ENCODE measurements around the gene RMND1. TPM values are rescaled to one million over a fixed set of nuclear protein-coding genes. Genes with fewer than 3 reads are reported as not detected.

The RMND1 gene
- total and polyA plus RNA-seq, 2 of the 13 experiments (the other 11 are each of a cell fraction or from before 2014, with no cell fraction given) = 34.0 to 72.5 TPM

DNA sequence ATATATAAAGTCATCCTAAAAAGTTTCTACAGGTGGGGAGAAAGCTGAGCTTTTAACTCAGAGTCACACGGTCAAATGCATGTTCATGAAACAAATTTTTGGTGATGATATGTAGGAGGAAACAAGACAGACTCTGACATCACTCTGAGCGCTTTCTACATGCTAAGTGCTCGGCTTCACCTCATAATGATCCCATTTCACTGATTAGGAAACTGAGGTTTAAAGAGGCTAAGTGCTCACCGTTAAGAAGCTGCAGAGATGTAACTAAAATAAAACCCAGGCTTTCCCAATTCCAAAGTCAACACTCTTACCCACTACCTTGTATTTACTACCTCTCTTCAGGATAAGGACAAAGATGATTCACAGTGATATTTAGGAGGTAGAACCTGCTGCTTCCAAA lies 4.7 kb downstream of the RMND1 start:
- BruUV-seq (replicated peaks) = no TSS peak
- Histone ChIP-seq H3K9ac (ENCODE audit: insufficient read depth, low read depth, low read length) (no peak overlapping the region), H2AFZ (ENCODE audit: low read length) (no peak overlapping the region), H3K36me3 (replicated peaks in 1 of 2; ENCODE audit: control insufficient read depth in 1 of 2, insufficient read depth in 2 of 2, low read length in 2 of 2) (peaks cover 7 to 19% of the 10 kb centered on the region in 2 experiments), H3K9me3 (ENCODE audit: low read length) (no peaks in the 10 kb centered on the region), H3K27ac (ENCODE audit: extremely low read length, insufficient read depth, low read length) (peak overlapping the region; percentile 42), H3K4me2 (ENCODE audit: low read depth, low read length) (no peak overlapping the region), H3K4me1 (ENCODE audit: insufficient read depth, low read length) (peaks cover 74% of the 10 kb centered on the region), H3K4me3 (replicated peaks in 1 of 3; ENCODE audit: insufficient read depth in 1 of 3, low read depth in 2 of 3, low read length in 3 of 3) (no peak overlapping the region), H3K79me2 (ENCODE audit: insufficient read depth, low read length) (peaks cover 78% of the 10 kb centered on the region), H3K27me3 (ENCODE audit: control insufficient read depth in 1 of 2, insufficient read depth in 2 of 2, low read length in 2 of 2) (peaks cover 0 to 2% of the 10 kb centered on the region in 2 experiments; a peak in 1 of 5 replicates), H4K20me1 (ENCODE audit: insufficient read depth, low read length) (peaks cover 25% of the 10 kb centered on the region)
- 83% methylated on average over 4 of the region's 4 CpGs for WGBS (ENCODE audit: low lambda C conversion rate)
- FAIRE-seq (no peak), ATAC-seq (no peak), DNase-seq (ENCODE audit: low spot score) (no peak)
- CTCF ChIA-PET (ENCODE audit: low intra/inter-chr PET ratio, low total read pairs) = no interaction called here
- in situ Hi-C loops (cut with HindIII; ENCODE audit: extremely low pct_ligation_motif_present, low pct_unique_long_range_greater_than_20kb) = no loop called here
- POLR2A ChIA-PET = no interaction called here
- intact Hi-C loops (cut with micrococcal nuclease; ENCODE audit: unreplicated experiment) = loop anchor here (10.0 kb wide), 2 partner anchors 678 to 818 kb away; no protein-coding TSS in a partner anchor
- TF ChIP-seq, protein P1, sequence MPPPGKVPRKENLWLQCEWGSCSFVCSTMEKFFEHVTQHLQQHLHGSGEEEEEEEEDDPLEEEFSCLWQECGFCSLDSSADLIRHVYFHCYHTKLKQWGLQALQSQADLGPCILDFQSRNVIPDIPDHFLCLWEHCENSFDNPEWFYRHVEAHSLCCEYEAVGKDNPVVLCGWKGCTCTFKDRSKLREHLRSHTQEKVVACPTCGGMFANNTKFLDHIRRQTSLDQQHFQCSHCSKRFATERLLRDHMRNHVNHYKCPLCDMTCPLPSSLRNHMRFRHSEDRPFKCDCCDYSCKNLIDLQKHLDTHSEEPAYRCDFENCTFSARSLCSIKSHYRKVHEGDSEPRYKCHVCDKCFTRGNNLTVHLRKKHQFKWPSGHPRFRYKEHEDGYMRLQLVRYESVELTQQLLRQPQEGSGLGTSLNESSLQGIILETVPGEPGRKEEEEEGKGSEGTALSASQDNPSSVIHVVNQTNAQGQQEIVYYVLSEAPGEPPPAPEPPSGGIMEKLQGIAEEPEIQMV (CRISPR knock-in tag; IDR thresholded peaks at IDR 0.05; ENCODE audit: low read depth) = no peak
- peak; percentile 94 for TF ChIP-seq ZNF629 (CRISPR knock-in tag; conservative IDR thresholded peaks at IDR 0.05)
- TF ChIP-seq ZKSCAN1 (IDR thresholded peaks at IDR 0.05; ENCODE audit: low read length) = no peak
- TF ChIP-seq PRDM4 (CRISPR knock-in tag; IDR thresholded peaks at IDR 0.05; ENCODE audit: borderline replicate concordance) = no peak
- no peak for TF ChIP-seq ZSCAN5A (CRISPR knock-in tag; IDR thresholded peaks at IDR 0.05; ENCODE audit: borderline replicate concordance)
- peak; percentile 57; the same call in 1 of the 2 replicates for TF ChIP-seq RBFOX2 (IDR thresholded peaks at IDR 0.05; ENCODE audit: low read depth, low read length)
- TF ChIP-seq CTCF (CRISPR knock-in tag; IDR thresholded peaks at IDR 0.05) = no peak
- TF ChIP-seq ZMYM3 (CRISPR knock-in tag; IDR thresholded peaks at IDR 0.05) = 0 out of 2 replicates have a peak, but pooled peaks have one; percentile 21
- no peak for TF ChIP-seq HNRNPH1 (optimal IDR thresholded peaks at IDR 0.05; ENCODE audit: low read depth, low read length)
- no peak for TF ChIP-seq SRSF1 (optimal IDR thresholded peaks at IDR 0.05; ENCODE audit: low read depth, low read length)
- no peak for TF ChIP-seq ZNF609 (CRISPR knock-in tag; IDR thresholded peaks at IDR 0.05; ENCODE audit: borderline replicate concordance)
- no peak for TF ChIP-seq HOXA7 (CRISPR knock-in tag; IDR thresholded peaks at IDR 0.05)

Measured in HepG2 (cell line).